ENCODE data around the gene OR2T11. TPM values are rescaled to one million over a fixed set of nuclear protein-coding genes. Genes with fewer than 3 reads are reported as not detected.

Gene OR2T11
- total RNA-seq, 1 experiment from 2014 or later = not detected

- H3K27ac ChIP-seq (ENCODE audit: insufficient read length, low read depth, low read length) = no peak overlapping the region
- H3K27ac Mint-ChIP-seq = no peak overlapping the region
- H3K14ac ChIP-seq (ENCODE audit: insufficient read depth, low read length) = no peak overlapping the region
- H3K9me3 Mint-ChIP-seq = peaks cover 77 to 85% of the 10 kb centered on the region in 2 experiments
- no peak overlapping the region for H3K4ac ChIP-seq (ENCODE audit: low read depth, low read length)
- no peaks in the 10 kb centered on the region for H3K79me2 ChIP-seq (ENCODE audit: insufficient read depth, low read length)
- no peak overlapping the region for H3K23ac ChIP-seq (ENCODE audit: insufficient read length, low read depth, low read length)
- no peak overlapping the region for H3T11ph ChIP-seq (ENCODE audit: low read length)
- peaks cover 4 to 28% (median 6%) of the 10 kb centered on the region in 3 experiments; a peak in 4 of 7 replicates for H3K36me3 Mint-ChIP-seq (ENCODE audit: insufficient read depth in 1 of 3, low read depth in 3 of 3)
- H3K79me1 ChIP-seq (ENCODE audit: insufficient read depth, low read depth, low read length, poor library complexity, severe bottlenecking) = no peaks in the 10 kb centered on the region
- no peaks in the 10 kb centered on the region for H3K4me1 ChIP-seq (ENCODE audit: insufficient read depth, low read length)
- no peak overlapping the region for H2AFZ ChIP-seq (ENCODE audit: low read length)
- H3K9me3 ChIP-seq (ENCODE audit: control insufficient read depth, low read depth, low read length) = peaks cover 46% of the 10 kb centered on the region
- H2BK15ac ChIP-seq (ENCODE audit: low read depth, low read length) = no peak overlapping the region
- no peaks in the 10 kb centered on the region for H4K20me1 ChIP-seq (ENCODE audit: control insufficient read depth, insufficient read depth, insufficient read length)
- no CpG with 5 or more reads among the region's 3 CpGs for WGBS (ENCODE audit: extremely low coverage, insufficient read length, low lambda C conversion rate)
- H2BK5ac ChIP-seq (ENCODE audit: insufficient read length, low read length) = no peak overlapping the region
- no peaks in the 10 kb centered on the region for H3K4me1 Mint-ChIP-seq
- no peak overlapping the region for H3K56ac ChIP-seq (ENCODE audit: insufficient read length, low read depth, low read length)
- no peaks in the 10 kb centered on the region for H3K27me3 ChIP-seq (ENCODE audit: insufficient read depth, low read length)
- H3K27me3 Mint-ChIP-seq (ENCODE audit: low read depth) = no peaks in the 10 kb centered on the region
- H3K9ac ChIP-seq (ENCODE audit: extremely low read depth, insufficient read length, low read length) = no peak overlapping the region
- TF ChIP-seq CTCF (conservative IDR thresholded peaks at IDR 0.05) = no peak
- no peak overlapping the region for H2AK5ac ChIP-seq (ENCODE audit: insufficient read length, low read length)
- no peak overlapping the region for H3K4me2 ChIP-seq (ENCODE audit: insufficient read depth, insufficient read length, low read length)
- DNase-seq = no peak
- no peak overlapping the region for H4K8ac ChIP-seq (replicated peaks; ENCODE audit: insufficient read length, low read depth, low read length)
- H4K5ac ChIP-seq (ENCODE audit: insufficient read length, low read depth, low read length) = no peak overlapping the region
- no peak overlapping the region for H3K18ac ChIP-seq (ENCODE audit: insufficient read length, low read depth, low read length)
- no peak overlapping the region for H2BK20ac ChIP-seq (ENCODE audit: low read depth, low read length, poor library complexity, severe bottlenecking)
- no peak overlapping the region for H4K91ac ChIP-seq (ENCODE audit: insufficient read length, low read depth, low read length)
- no peak overlapping the region for H2BK12ac ChIP-seq (ENCODE audit: insufficient read length, low read depth, low read length)
- no peaks in the 10 kb centered on the region for H3K23me2 ChIP-seq (ENCODE audit: insufficient read length, low read depth, low read length, poor library complexity, severe bottlenecking)
- no peak overlapping the region for H2BK120ac ChIP-seq (ENCODE audit: low read depth, low read length, poor library complexity, severe bottlenecking)
- no peak overlapping the region for H3K4me3 Mint-ChIP-seq
These were observed 45.6 kb downstream of the OR2T11 start for GRCh38 chr1:248589334-248589733.
